ENCODE data around the gene SUPT3H. TPM values are rescaled to one million over a fixed set of nuclear protein-coding genes. Genes with fewer than 3 reads are reported as not detected.

The SUPT3H gene
- total RNA-seq, 2 donors from 2014 or later = 5.3 to 6.6 TPM

DNA sequence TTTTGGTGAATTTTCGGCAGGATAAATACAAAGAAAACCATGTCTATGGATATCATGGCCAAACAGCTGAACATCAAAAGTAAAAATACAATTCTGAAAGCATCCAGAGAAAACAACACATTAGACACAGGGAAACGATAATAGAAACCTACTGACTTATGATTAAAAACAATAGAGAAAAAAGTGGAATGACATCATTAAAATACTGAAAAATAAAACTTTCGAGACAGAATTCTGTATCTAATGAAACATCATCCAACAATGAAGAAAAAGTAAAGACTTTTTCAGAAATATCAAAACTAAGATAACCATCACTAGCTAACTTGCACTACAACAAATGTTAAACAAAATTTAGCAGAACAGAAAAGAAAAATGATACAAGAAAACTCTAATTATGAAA, 434.2 kb downstream of the SUPT3H start:
- ATAC-seq (ENCODE audit: insufficient number of reproducible peaks, low FRiP score, low read depth) = no peak
- TF ChIP-seq CTCF (IDR thresholded peaks at IDR 0.05) = no peak
- no peaks in the 10 kb centered on the region for H3K4me1 ChIP-seq (ENCODE audit: control insufficient read depth in 1 of 2, low read depth in 2 of 2)
- H3K27me3 ChIP-seq (replicated peaks; ENCODE audit: insufficient read depth) = no peaks in the 10 kb centered on the region
- no peak for DNase-seq (ENCODE audit: low spot score)
- no peak overlapping the region for H3K4me3 ChIP-seq
- no peak overlapping the region for H3K27ac ChIP-seq
- peaks cover 26% of the 10 kb centered on the region for H3K9me3 ChIP-seq
- H3K36me3 ChIP-seq = peaks cover 7% of the 10 kb centered on the region

GRCh38 chr6:44942798-44943197, 434.9 kb downstream of the SUPT3H start:
- ATAC-seq (ENCODE audit: insufficient number of reproducible peaks, low FRiP score, low read depth) = no peak
- H3K4me1 ChIP-seq (ENCODE audit: control insufficient read depth in 1 of 2, low read depth in 2 of 2) = no peaks in the 10 kb centered on the region
- H3K9me3 ChIP-seq = peaks cover 26% of the 10 kb centered on the region
- no peak overlapping the region for H3K27ac ChIP-seq
- H3K36me3 ChIP-seq = peaks cover 7% of the 10 kb centered on the region
- H3K4me3 ChIP-seq = no peak overlapping the region
- TF ChIP-seq CTCF (IDR thresholded peaks at IDR 0.05) = no peak
- no peak for DNase-seq (ENCODE audit: low spot score)
- H3K27me3 ChIP-seq (replicated peaks; ENCODE audit: insufficient read depth) = no peaks in the 10 kb centered on the region

- Histone ChIP-seq H3K36me3 (peaks cover 7% of the 10 kb centered on the region), H3K27ac (no peak overlapping the region), H3K9me3 (peaks cover 23% of the 10 kb centered on the region), H3K4me1 (ENCODE audit: control insufficient read depth in 1 of 2, low read depth in 2 of 2) (no peaks in the 10 kb centered on the region), H3K27me3 (replicated peaks; ENCODE audit: insufficient read depth) (no peaks in the 10 kb centered on the region), H3K4me3 (no peak overlapping the region)
- no peak for DNase-seq (ENCODE audit: low spot score)
- no peak for ATAC-seq (ENCODE audit: insufficient number of reproducible peaks, low FRiP score, low read depth)
- no peak for TF ChIP-seq CTCF (IDR thresholded peaks at IDR 0.05)
Measured at GRCh38 chr6:44942201-44942600, 435.5 kb downstream of the SUPT3H start.

- Histone ChIP-seq H3K9me3 (peaks cover 8% of the 10 kb centered on the region), H3K27ac (no peak overlapping the region), H3K36me3 (peaks cover 5% of the 10 kb centered on the region), H3K4me3 (no peak overlapping the region), H3K27me3 (replicated peaks; ENCODE audit: insufficient read depth) (no peaks in the 10 kb centered on the region), H3K4me1 (ENCODE audit: control insufficient read depth in 1 of 2, low read depth in 2 of 2) (no peaks in the 10 kb centered on the region)
- ATAC-seq (ENCODE audit: insufficient number of reproducible peaks, low FRiP score, low read depth) (no peak), DNase-seq (ENCODE audit: low spot score) (no peak)
- no peak for TF ChIP-seq CTCF (IDR thresholded peaks at IDR 0.05)
Measured at GRCh38 chr6:44940367-44940766, 437.4 kb downstream of the SUPT3H start.

DNA sequence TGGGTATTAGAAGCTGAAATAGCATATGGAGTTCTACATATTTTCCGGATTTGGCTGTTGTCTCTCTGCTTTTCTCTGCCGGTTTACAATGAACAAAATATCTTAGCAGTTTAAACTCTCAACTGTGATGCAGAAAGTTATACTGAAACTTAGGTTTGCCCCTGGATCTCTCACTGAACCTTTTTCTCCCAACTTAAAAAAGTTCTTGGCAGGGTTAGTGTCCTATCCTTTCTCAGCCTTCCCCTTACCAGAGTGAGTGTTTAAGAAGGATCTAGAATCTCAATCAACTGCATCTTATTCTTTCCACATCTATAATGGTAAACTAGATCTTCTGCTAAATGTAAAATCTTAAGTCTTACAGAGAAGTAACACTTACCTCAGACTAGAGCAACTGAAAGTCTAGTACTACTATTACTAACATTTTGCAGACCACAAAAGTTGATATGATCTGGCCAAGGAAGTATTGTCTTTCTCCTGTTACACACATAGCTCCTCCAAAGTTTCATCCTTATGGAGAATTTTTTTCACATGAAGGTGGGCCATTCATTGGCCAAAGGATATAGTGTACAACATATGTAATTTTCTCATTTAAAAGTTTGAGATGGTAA, 441.9 kb downstream of the SUPT3H start:
- Histone ChIP-seq H3K27me3 (replicated peaks; ENCODE audit: insufficient read depth) (no peaks in the 10 kb centered on the region), H3K9me3 (no peaks in the 10 kb centered on the region), H3K36me3 (no peaks in the 10 kb centered on the region), H3K4me3 (no peak overlapping the region), H3K27ac (no peak overlapping the region), H3K4me1 (ENCODE audit: control insufficient read depth in 1 of 2, low read depth in 2 of 2) (no peaks in the 10 kb centered on the region)
- TF ChIP-seq CTCF (IDR thresholded peaks at IDR 0.05) = no peak
- DNase-seq (ENCODE audit: low spot score) (no peak), ATAC-seq (ENCODE audit: insufficient number of reproducible peaks, low FRiP score, low read depth) (no peak)
